Activated naive CD8-positive, alpha-beta T cell (primary cell): Measurements from ENCODE around the gene USP10.

Source experiments
- H3K27ac Mint-ChIP-seq: one replicate; pipeline ENCODE4 v1.8.0; 2021; ENCODE audit warnings: mixed read lengths
- H3K27me3 Mint-ChIP-seq: one replicate; pipeline ENCODE4 v1.8.0; 2021; ENCODE audit warnings: mixed read lengths
- H3K36me3 Mint-ChIP-seq: one replicate; pipeline ENCODE4 v1.8.0; 2021; ENCODE audit warnings: mixed read lengths
- H3K4me1 Mint-ChIP-seq: one replicate; pipeline ENCODE4 v1.8.0; 2021; ENCODE audit warnings: low read depth, mixed read lengths
- H3K4me3 Mint-ChIP-seq: one replicate; pipeline ENCODE4 v1.8.0; 2021; ENCODE audit warnings: mild to moderate bottlenecking, mixed read lengths
- H3K9me3 Mint-ChIP-seq: one replicate; pipeline ENCODE4 v1.8.0; 2021; ENCODE audit warnings: low read depth, mixed read lengths

USP10 gene

GRCh38 chr16:84665843-84666242, 34.0 kb upstream of the USP10 start:
- no peaks in the 10 kb centered on the region for H3K27me3 Mint-ChIP-seq
- H3K36me3 Mint-ChIP-seq = peaks cover 4% of the 10 kb centered on the region
- H3K4me3 Mint-ChIP-seq = no peak overlapping the region
- H3K4me1 Mint-ChIP-seq = peaks cover 3% of the 10 kb centered on the region
- H3K9me3 Mint-ChIP-seq = no peaks in the 10 kb centered on the region
- no peak overlapping the region for H3K27ac Mint-ChIP-seq

GRCh38 chr16:84667600-84668309, 32.0 kb upstream of the USP10 start:
- Mint-ChIP-seq H3K4me3 (no peak overlapping the region), H3K36me3 (peaks cover 4% of the 10 kb centered on the region), H3K4me1 (peaks cover 8% of the 10 kb centered on the region), H3K27me3 (no peaks in the 10 kb centered on the region), H3K9me3 (no peaks in the 10 kb centered on the region), H3K27ac (peak overlapping the region; percentile 46)

- H3K27me3 Mint-ChIP-seq = no peaks in the 10 kb centered on the region
- H3K9me3 Mint-ChIP-seq = no peaks in the 10 kb centered on the region
- H3K27ac Mint-ChIP-seq = no peak overlapping the region
- peaks cover 7% of the 10 kb centered on the region for H3K4me1 Mint-ChIP-seq
- no peak overlapping the region for H3K4me3 Mint-ChIP-seq
- no peaks in the 10 kb centered on the region for H3K36me3 Mint-ChIP-seq
Observed at GRCh38 chr16:84670063-84670462, 29.7 kb upstream of the USP10 start.

- peaks cover 7% of the 10 kb centered on the region for H3K4me1 Mint-ChIP-seq
- no peaks in the 10 kb centered on the region for H3K9me3 Mint-ChIP-seq
- peak overlapping the region; percentile 11 for H3K27ac Mint-ChIP-seq
- no peak overlapping the region for H3K4me3 Mint-ChIP-seq
- H3K36me3 Mint-ChIP-seq = no peaks in the 10 kb centered on the region
- H3K27me3 Mint-ChIP-seq = no peaks in the 10 kb centered on the region
Observed at GRCh38 chr16:84672276-84673202, 27.3 kb upstream of the USP10 start.

- Mint-ChIP-seq H3K4me3 (no peak overlapping the region), H3K4me1 (peaks cover 7% of the 10 kb centered on the region), H3K36me3 (no peaks in the 10 kb centered on the region), H3K27me3 (no peaks in the 10 kb centered on the region), H3K27ac (no peak overlapping the region), H3K9me3 (no peaks in the 10 kb centered on the region)
Observed at GRCh38 chr16:84673203-84673535, 26.6 kb upstream of the USP10 start.

GRCh38 chr16:84673561-84673960, 26.2 kb upstream of the USP10 start:
- peaks cover 7% of the 10 kb centered on the region for H3K4me1 Mint-ChIP-seq
- H3K4me3 Mint-ChIP-seq = no peak overlapping the region
- no peak overlapping the region for H3K27ac Mint-ChIP-seq
- H3K9me3 Mint-ChIP-seq = no peaks in the 10 kb centered on the region
- no peaks in the 10 kb centered on the region for H3K27me3 Mint-ChIP-seq
- no peaks in the 10 kb centered on the region for H3K36me3 Mint-ChIP-seq

GRCh38 chr16:84675423-84675822, 24.4 kb upstream of the USP10 start:
- H3K36me3 Mint-ChIP-seq = no peaks in the 10 kb centered on the region
- peaks cover 7% of the 10 kb centered on the region for H3K4me1 Mint-ChIP-seq
- H3K27ac Mint-ChIP-seq = no peak overlapping the region
- H3K27me3 Mint-ChIP-seq = no peaks in the 10 kb centered on the region
- H3K4me3 Mint-ChIP-seq = no peak overlapping the region
- H3K9me3 Mint-ChIP-seq = no peaks in the 10 kb centered on the region

- H3K36me3 Mint-ChIP-seq = no peaks in the 10 kb centered on the region
- no peaks in the 10 kb centered on the region for H3K9me3 Mint-ChIP-seq
- H3K4me3 Mint-ChIP-seq = no peak overlapping the region
- H3K27me3 Mint-ChIP-seq = peaks cover 1% of the 10 kb centered on the region
- H3K27ac Mint-ChIP-seq = no peak overlapping the region
- peaks cover 7% of the 10 kb centered on the region for H3K4me1 Mint-ChIP-seq
Observed at GRCh38 chr16:84675884-84676283, 23.9 kb upstream of the USP10 start.

- H3K36me3 Mint-ChIP-seq = no peaks in the 10 kb centered on the region
- peaks cover 4% of the 10 kb centered on the region for H3K27me3 Mint-ChIP-seq
- H3K4me3 Mint-ChIP-seq = no peak overlapping the region
- no peak overlapping the region for H3K27ac Mint-ChIP-seq
- peaks cover 4% of the 10 kb centered on the region for H3K4me1 Mint-ChIP-seq
- H3K9me3 Mint-ChIP-seq = no peaks in the 10 kb centered on the region
Observed at GRCh38 chr16:84677017-84677803, 22.6 kb upstream of the USP10 start.

GRCh38 chr16:84677849-84678248, 22.0 kb upstream of the USP10 start:
- Mint-ChIP-seq H3K27me3 (peaks cover 4% of the 10 kb centered on the region), H3K27ac (no peak overlapping the region), H3K9me3 (no peaks in the 10 kb centered on the region), H3K4me1 (peaks cover 1% of the 10 kb centered on the region), H3K4me3 (no peak overlapping the region), H3K36me3 (no peaks in the 10 kb centered on the region)

- no peaks in the 10 kb centered on the region for H3K4me1 Mint-ChIP-seq
- H3K27ac Mint-ChIP-seq = no peak overlapping the region
- no peaks in the 10 kb centered on the region for H3K9me3 Mint-ChIP-seq
- H3K4me3 Mint-ChIP-seq = no peak overlapping the region
- no peaks in the 10 kb centered on the region for H3K36me3 Mint-ChIP-seq
- peaks cover 4% of the 10 kb centered on the region for H3K27me3 Mint-ChIP-seq
Observed at GRCh38 chr16:84678541-84678940, 21.3 kb upstream of the USP10 start.

GRCh38 chr16:84680165-84680842, 19.5 kb upstream of the USP10 start:
- Mint-ChIP-seq H3K36me3 (no peaks in the 10 kb centered on the region), H3K4me3 (no peak overlapping the region), H3K9me3 (no peaks in the 10 kb centered on the region), H3K27me3 (peaks cover 4% of the 10 kb centered on the region), H3K4me1 (no peaks in the 10 kb centered on the region), H3K27ac (no peak overlapping the region)

GRCh38 chr16:84680843-84681629, 18.8 kb upstream of the USP10 start:
- Mint-ChIP-seq H3K27ac (no peak overlapping the region), H3K9me3 (no peaks in the 10 kb centered on the region), H3K4me1 (no peaks in the 10 kb centered on the region), H3K4me3 (no peak overlapping the region), H3K36me3 (no peaks in the 10 kb centered on the region), H3K27me3 (peaks cover 4% of the 10 kb centered on the region)
